ENCODE data around the gene ARHGEF6. TPM values are rescaled to one million over a fixed set of nuclear protein-coding genes. Genes with fewer than 3 reads are reported as not detected.

The ARHGEF6 gene
- total RNA-seq, 2 donors from 2014 or later, result 5.7 to 8.2 TPM

DNA sequence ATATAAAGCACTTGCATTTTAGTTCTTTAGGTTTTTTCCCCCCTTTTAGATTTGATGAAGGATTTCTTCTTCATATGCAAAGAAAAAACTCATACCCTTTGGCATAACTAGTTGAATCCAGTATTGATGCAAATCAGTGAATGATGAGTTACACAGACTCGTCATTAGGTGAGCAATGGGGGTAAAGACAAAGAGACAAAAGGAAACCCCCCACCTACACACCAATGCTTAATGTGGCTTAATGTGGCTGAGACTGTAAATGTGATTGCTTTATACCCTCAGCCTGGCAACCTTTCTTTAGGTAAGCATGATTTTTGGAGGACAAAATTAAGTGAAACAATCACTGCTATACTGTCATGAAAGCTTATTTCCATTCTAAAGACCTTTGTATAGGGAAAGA, 93.3 kb downstream of the ARHGEF6 start:
- intact Hi-C loops (cut with DNase I), result no loop called here
- DNase-seq (no peak), ATAC-seq (no peak)
- Histone ChIP-seq H3K27me3 (no peaks in the 10 kb centered on the region), H3K9me3 (no peaks in the 10 kb centered on the region), H3K4me1 (no peaks in the 10 kb centered on the region), H3K4me3 (no peak overlapping the region), H3K36me3 (replicated peaks in 1 of 2; ENCODE audit: insufficient read depth in 1 of 2, low read depth in 2 of 2) (no peaks in the 10 kb centered on the region), H3K27ac (no peak overlapping the region)
- WGBS, 2 donors, result 86 to 89% methylated on average over 1 of the region's 1 CpG
- TF ChIP-seq, protein P1, sequence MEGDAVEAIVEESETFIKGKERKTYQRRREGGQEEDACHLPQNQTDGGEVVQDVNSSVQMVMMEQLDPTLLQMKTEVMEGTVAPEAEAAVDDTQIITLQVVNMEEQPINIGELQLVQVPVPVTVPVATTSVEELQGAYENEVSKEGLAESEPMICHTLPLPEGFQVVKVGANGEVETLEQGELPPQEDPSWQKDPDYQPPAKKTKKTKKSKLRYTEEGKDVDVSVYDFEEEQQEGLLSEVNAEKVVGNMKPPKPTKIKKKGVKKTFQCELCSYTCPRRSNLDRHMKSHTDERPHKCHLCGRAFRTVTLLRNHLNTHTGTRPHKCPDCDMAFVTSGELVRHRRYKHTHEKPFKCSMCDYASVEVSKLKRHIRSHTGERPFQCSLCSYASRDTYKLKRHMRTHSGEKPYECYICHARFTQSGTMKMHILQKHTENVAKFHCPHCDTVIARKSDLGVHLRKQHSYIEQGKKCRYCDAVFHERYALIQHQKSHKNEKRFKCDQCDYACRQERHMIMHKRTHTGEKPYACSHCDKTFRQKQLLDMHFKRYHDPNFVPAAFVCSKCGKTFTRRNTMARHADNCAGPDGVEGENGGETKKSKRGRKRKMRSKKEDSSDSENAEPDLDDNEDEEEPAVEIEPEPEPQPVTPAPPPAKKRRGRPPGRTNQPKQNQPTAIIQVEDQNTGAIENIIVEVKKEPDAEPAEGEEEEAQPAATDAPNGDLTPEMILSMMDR (IDR thresholded peaks at IDR 0.05), result no peak
- no peak for TF ChIP-seq POLR2A (IDR thresholded peaks at IDR 0.05)

DNA sequence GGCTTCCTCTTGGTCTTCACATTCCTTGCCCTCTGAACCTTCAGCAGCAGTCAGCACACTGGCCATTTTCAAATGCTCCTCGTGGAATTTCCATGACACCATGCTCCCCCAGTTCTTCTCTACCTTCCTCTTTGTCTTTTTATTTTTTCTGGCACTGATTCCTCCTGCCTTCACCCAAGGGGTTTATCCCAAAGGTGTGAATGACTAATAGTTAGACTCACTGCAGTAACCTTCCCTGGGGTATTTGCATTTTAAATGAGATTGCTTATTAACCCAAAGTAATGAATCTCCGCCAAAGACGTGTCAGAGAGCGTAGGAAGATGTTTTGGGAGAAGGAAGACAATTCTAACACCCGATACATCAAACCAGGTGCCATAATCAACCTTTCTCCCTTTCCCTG, 96.6 kb downstream of the ARHGEF6 start:
- no peaks in the 10 kb centered on the region for H3K4me1 ChIP-seq
- no peaks in the 10 kb centered on the region for H3K9me3 ChIP-seq
- TF ChIP-seq POLR2A (IDR thresholded peaks at IDR 0.05), result no peak
- TF ChIP-seq, protein P1 (IDR thresholded peaks at IDR 0.05), result no peak
- no peak for ATAC-seq
- 89 to 95% methylated on average over 5 of the region's 5 CpGs for WGBS, 2 donors
- no peak overlapping the region for H3K27ac ChIP-seq
- H3K36me3 ChIP-seq (replicated peaks in 1 of 2; ENCODE audit: insufficient read depth in 1 of 2, low read depth in 2 of 2), result no peaks in the 10 kb centered on the region
- no peaks in the 10 kb centered on the region for H3K27me3 ChIP-seq
- intact Hi-C loops (cut with DNase I), result no loop called here
- no peak for DNase-seq
- H3K4me3 ChIP-seq, result no peak overlapping the region

DNA sequence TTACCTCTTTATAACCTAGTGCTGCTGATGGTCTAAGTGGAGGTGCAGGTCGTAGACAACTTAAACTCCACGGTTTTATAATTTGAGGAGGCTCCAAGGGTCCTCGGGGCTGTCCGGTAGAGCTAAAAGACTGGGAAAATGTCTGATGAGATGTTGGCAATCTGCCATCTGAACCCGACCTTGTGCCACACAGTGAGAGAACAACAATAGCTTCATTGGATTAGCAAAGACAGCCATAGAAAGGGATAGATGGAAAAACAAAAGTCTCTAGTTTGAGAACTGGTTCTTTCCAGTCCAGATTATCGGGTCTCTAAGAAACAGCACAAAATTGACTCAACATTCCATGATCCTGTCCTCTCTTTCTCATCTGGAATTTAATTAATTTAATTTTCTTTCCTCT, 101.2 kb downstream of the ARHGEF6 start:
- Histone ChIP-seq H3K27ac (no peak overlapping the region), H3K4me1 (no peaks in the 10 kb centered on the region), H3K4me3 (no peak overlapping the region), H3K27me3 (no peaks in the 10 kb centered on the region), H3K36me3 (replicated peaks in 1 of 2; ENCODE audit: insufficient read depth in 1 of 2, low read depth in 2 of 2) (no peaks in the 10 kb centered on the region), H3K9me3 (no peaks in the 10 kb centered on the region)
- intact Hi-C loops (cut with DNase I), result no loop called here
- ATAC-seq (no peak), DNase-seq (no peak)
- TF ChIP-seq, protein P1 (IDR thresholded peaks at IDR 0.05), result no peak
- 67 to 72% methylated on average over 6 of the region's 6 CpGs for WGBS, 2 donors

DNA sequence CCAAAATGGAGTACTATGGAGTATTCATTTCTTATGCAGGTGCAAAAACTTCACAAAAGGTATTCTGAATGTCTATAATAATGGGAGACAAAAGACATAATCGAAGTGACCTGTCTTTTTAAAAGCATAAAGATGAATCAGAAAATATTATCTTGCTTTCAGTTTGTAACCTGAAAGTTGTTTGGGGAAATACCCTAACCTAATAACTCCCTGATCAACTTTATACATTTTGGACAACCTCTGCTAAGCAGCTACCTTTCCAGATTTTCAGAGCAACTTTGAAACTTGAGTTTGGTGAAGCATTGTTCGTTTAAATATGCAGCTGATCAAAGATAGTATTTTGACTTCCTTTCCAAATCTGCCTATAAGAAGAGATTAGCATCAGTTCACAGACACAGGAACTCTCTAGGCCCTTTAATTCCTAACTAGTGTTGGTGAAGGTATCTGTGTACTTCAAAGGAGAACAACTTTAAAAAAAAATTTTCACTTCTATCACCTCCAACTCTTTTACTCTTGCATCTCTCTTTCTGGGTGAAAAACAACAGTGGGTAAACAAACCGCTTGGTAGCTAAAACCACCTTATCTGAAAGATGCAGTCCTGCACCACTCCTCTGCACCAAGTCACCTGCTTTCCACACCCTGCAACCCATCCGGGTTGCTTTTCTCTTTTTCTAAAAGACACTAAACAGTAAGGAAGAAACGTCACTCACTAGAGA, 106.3 kb downstream of the ARHGEF6 start:
- Histone ChIP-seq H3K27me3 (no peaks in the 10 kb centered on the region), H3K4me1 (no peaks in the 10 kb centered on the region), H3K4me3 (no peak overlapping the region), H3K9me3 (no peaks in the 10 kb centered on the region), H3K27ac (no peak overlapping the region), H3K36me3 (replicated peaks in 1 of 2; ENCODE audit: insufficient read depth in 1 of 2, low read depth in 2 of 2) (no peaks in the 10 kb centered on the region)
- intact Hi-C loops (cut with DNase I), result no loop called here
- ATAC-seq (no peak), DNase-seq (no peak)
- TF ChIP-seq, protein P1 (IDR thresholded peaks at IDR 0.05), result no peak
- no peak for TF ChIP-seq POLR2A (IDR thresholded peaks at IDR 0.05)
- WGBS, 2 donors, result 62 to 66% methylated on average over 5 of the region's 5 CpGs

DNA sequence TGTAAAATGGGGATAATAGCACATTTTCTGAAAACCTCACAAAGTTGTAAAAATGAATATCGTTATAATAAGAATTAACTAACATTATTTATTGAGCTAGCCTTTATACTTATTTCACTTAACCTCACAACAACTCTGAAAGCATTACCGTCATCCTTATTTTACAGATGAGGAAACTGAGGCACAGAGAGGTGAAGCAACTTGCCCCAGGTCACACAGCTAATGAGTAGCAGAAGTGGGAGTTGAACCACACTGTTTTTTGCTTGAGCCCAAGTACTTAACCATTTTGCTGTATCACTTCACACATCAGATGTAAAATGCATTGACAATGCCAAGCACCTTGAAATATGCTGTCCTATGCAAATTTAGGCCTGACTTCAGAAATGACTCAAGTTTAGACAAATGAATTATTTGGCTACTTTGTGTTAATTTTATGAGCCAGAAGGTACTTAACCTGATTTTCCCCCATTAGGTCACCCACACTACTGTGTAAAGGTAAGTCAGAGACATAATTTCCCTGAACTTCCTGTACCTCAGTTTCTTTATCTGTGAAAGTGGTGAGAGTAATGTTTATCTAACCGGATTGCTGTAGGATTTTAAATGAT, 109.6 kb downstream of the ARHGEF6 start:
- TF ChIP-seq POLR2A (IDR thresholded peaks at IDR 0.05), result no peak
- TF ChIP-seq, protein P1 (IDR thresholded peaks at IDR 0.05), result no peak
- H3K9me3 ChIP-seq, result no peaks in the 10 kb centered on the region
- DNase-seq (no peak), ATAC-seq (no peak)
- H3K4me3 ChIP-seq, result no peak overlapping the region
- no peaks in the 10 kb centered on the region for H3K36me3 ChIP-seq (replicated peaks in 1 of 2; ENCODE audit: insufficient read depth in 1 of 2, low read depth in 2 of 2)
- H3K4me1 ChIP-seq, result no peaks in the 10 kb centered on the region
- intact Hi-C loops (cut with DNase I), result no loop called here
- no peak overlapping the region for H3K27ac ChIP-seq
- WGBS, 2 donors, result 78 to 88% methylated on average over 3 of the region's 3 CpGs
- no peaks in the 10 kb centered on the region for H3K27me3 ChIP-seq
